EH (cell line): Measurements from ENCODE around the gene TMEM219.

Experiments
- DNase-seq: peaks from one replicate; pipeline ENCODE4 v3.0.0-alpha.2; 2015; ENCODE audit warnings: low read depth

TMEM219 gene

DNA sequence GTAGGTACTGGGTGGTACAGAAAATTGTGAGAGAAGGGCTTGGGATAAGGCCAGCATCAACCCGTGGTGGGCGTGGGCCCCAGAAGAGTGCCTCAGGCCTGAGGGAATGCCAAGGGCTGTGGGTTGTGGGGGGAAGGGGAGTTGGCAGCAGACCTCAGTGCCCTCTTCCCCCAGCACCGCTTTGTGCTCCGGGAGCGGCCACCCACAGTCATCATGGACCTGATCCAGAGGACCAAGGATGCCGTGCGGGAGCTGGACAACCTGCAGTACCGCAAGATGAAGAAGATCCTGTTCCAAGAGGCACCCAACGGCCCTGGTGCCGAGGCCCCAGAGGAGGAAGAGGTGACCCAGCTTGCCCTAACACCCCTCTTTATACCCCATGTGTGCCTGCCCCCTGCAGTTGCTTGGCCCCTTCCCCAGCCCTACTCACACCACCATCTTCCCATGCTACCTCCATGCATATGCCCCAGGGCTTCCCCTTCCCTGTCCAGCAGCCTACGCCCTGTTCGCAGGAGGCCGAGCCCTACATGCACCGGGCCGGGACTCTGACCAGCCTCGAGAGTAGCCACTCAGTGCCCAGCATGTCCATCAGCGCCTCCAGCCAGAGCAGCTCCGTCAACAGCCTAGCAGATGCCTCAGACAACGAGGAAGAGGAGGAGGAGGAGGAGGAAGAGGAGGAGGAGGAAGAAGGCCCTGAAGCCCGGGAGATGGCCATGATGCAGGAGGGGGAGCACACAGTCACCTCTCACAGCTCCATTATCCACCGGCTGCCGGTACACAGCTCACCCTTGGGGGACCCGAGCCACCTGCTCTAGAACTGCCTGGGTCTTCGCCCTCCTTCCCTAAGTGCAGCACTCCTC, 20.9 kb downstream of the TMEM219 start:
- no peak for DNase-seq

DNA sequence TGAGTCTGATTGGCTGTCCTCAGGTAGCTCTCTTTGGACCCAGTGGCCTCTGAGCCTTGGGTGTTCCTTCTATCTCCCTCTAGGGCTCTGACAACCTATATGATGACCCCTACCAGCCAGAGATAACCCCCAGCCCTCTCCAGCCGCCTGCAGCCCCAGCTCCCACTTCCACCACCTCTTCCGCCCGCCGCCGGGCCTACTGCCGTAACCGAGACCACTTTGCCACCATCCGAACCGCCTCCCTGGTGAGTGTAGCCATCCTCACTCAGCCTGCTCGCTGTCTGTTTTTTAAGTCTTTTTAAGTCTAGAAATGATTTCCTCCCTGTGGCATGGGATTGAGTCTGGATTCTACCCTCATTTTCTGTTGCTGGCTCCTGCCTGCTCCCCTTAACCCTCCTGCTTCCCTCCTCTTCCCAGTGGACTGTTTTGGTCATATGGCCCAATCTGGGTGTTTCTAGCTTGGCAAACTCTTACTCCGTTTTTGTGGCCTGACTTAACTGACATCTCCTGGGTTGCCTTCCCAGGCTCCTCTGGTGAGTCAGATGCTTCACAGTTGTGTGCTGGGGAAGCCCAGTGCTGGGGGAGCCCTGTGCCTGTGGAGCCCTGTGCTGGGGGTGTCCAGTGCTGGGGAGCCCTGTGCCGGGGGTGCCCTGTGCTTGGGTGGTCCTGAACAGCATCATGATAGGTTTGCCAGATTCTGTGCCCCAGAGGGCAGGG, 21.7 kb downstream of the TMEM219 start:
- DNase-seq, result no peak

DNA sequence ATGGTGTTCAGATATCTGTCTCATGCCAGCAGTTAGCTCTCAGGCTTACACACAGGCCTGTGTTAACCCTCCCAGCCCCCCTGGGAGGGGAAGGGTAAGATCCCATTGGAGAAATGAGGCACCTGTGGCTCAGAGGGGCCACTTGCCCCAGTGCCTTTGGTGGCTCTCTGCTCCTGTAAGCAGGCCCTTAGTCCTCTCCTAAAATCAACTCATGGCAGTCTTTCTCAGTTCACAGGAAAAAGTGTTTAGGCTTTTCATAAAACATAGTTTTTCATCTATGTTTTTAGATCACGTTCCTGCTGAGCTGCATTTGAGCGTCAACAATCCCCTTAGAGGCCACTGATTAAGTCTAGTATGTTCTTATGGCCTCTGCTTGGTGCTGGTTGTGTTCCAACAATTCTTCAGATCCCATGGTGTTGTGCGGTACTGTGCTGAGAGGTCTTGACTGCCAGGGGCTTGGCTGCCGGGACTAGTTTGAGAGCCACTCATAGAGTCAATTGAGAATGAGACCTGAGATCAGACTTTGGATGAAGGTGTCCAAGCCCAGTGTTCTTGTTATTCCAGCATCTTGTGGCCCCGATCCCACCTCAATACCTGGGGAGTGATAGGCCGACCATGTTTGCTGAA, 22.4 kb downstream of the TMEM219 start:
- DNase-seq, result no peak

DNA sequence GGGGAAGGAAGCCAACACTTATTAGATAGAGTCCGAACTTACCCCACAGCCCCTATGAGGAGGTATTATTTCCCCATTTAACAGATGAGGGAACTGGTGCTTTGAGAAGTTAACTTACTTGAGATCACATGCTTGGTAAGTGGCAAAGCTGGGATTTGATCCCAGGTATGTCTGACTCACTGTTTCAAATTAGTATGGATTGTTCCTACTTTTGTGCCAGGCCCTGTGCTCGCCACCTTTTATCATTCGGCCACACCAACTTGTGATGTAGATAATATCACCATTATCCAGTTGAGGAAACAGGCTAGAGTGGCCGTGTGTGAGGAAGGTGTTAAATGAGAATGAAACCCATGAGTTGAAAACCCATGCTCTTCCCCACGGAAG, 22.9 kb downstream of the TMEM219 start:
- DNase-seq, result no peak

DNA sequence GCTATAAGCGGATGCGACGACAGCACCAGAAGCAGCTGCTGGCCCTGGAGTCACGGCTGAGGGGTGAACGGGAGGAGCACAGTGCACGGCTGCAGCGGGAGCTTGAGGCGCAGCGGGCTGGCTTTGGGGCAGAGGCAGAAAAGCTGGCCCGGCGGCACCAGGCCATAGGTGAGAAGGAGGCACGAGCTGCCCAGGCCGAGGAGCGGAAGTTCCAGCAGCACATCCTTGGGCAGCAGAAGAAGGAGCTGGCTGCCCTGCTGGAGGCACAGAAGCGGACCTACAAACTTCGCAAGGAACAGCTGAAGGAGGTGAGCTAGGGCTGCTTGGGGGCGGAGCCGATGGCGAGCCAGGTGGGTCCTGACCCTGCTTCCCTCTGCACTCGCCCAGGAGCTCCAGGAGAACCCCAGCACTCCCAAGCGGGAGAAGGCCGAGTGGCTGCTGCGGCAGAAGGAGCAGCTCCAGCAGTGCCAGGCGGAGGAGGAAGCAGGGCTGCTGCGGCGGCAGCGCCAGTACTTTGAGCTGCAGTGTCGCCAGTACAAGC, 23.5 kb downstream of the TMEM219 start:
- DNase-seq, result no peak

DNA sequence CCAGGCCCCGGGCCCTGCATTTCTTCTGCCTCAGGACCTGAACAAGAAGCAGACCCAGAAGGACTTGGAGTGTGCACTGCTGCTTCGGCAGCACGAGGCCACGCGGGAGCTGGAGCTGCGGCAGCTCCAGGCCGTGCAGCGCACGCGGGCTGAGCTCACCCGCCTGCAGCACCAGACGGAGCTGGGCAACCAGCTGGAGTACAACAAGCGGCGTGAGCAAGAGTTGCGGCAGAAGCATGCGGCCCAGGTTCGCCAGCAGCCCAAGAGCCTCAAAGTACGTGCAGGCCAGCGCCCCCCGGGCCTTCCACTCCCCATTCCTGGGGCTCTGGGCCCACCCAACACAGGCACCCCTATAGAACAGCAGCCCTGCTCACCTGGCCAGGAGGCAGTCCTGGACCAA, 24.4 kb downstream of the TMEM219 start:
- no peak for DNase-seq

DNA sequence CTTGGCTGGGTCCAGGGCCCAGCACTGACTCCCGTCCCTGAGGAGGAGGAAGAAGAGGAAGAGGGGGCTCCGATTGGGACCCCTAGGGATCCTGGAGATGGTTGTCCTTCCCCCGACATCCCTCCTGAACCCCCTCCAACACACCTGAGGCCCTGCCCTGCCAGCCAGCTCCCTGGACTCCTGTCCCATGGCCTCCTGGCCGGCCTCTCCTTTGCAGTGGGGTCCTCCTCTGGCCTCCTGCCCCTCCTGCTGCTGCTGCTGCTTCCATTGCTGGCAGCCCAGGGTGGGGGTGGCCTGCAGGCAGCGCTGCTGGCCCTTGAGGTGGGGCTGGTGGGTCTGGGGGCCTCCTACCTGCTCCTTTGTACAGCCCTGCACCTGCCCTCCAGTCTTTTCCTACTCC, 25.1 kb downstream of the TMEM219 start:
- no peak for DNase-seq

DNA sequence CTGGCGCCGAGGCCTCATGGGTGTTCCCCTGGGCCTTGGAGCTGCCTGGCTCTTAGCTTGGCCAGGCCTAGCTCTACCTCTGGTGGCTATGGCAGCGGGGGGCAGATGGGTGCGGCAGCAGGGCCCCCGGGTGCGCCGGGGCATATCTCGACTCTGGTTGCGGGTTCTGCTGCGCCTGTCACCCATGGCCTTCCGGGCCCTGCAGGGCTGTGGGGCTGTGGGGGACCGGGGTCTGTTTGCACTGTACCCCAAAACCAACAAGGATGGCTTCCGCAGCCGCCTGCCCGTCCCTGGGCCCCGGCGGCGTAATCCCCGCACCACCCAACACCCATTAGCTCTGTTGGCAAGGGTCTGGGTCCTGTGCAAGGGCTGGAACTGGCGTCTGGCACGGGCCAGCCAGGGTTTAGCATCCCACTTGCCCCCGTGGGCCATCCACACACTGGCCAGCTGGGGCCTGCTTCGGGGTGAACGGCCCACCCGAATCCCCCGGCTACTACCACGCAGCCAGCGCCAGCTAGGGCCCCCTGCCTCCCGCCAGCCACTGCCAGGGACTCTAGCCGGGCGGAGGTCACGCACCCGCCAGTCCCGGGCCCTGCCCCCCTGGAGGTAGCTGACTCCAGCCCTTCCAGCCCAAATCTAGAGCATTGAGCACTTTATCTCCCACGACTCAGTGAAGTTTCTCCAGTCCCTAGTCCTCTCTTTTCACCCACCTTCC, 25.6 kb downstream of the TMEM219 start:
- no peak for DNase-seq

DNA sequence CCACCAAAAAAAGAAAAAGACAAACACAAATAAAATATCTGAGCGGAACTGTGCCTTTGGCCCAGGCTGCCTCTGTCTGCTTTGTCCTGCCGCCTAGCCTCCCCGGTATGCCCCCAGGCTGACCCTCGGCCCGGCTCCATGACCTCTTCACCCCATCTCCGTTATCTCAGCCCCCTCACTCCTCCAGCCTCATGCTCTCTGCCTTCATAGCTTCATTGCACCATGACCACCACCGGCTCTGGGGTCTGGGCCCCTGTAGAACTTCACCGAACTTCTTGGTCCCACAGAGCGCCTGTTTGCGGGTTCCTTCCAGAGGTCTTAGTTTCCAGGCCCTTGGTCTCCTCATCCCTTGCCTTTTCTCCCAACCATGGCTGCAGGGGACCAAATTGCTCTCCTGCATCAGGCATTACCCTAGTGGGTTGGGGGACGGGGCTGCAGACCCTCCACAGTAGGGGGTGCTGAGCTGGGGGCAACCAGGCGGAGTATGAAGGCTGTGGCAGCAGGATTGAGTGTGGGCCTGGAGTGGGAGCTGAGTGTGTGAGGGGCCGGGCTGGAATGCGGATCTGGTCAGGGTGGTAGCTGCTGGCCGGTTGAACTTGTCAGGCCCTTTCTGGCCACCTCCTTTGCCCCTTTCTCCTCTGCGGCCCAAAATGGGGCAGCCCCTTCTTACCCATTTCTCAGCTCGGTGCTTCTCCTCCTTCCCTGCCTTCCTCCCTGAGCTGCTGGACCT, 26.6 kb downstream of the TMEM219 start:
- no peak for DNase-seq

DNA sequence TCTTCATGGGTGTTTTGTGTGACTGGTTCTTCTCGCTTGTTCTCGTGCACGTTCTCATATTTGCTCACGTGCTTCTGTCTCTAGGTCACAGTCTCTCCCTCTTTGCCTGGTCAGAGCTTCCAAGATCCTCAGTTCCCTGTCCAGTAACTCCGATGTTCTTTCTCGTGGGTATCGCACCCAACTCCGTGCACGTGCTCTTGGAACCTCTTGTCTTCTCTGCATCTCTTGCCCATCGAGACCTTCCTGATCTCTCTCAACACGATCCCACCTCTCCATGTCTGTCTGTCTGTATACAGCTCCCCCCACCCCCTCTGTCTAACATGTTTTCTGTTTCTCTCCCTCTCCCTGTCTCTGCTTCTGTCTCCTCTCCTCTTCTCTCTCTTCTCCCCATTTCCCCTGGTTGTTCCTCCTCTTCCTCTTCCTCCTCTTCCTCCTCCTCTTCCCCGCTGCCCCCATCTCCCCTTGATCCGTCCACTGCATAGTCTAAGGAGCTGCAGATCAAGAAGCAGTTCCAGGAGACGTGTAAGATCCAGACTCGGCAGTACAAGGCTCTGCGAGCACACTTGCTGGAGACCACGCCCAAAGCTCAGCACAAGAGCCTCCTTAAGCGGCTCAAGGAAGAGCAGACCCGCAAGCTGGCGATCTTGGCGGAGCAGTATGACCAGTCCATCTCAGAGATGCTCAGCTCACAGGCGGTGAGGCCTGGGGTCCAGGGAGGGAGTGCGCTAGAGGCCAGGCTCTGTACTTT, 27.4 kb downstream of the TMEM219 start:
- no peak for DNase-seq

DNA sequence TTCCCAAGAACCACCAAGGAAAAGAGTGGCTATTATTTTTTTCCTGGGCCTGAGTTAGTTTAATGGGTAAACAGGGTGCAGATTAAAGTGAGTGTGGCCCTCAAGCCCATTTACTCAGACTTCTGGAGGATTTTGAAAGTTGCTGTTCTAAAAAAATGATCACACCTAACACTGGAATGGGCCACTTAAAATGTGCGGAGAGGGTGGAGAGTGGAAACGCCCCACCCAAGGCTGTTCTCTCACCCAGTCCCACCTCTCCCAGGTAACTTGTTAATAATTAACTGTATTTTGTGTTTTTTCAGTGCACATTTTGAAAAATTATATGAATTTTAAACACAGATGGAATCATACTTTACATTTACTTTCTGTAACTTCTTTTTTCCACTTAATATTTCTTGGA, 28.2 kb downstream of the TMEM219 start:
- DNase-seq, result no peak

DNA sequence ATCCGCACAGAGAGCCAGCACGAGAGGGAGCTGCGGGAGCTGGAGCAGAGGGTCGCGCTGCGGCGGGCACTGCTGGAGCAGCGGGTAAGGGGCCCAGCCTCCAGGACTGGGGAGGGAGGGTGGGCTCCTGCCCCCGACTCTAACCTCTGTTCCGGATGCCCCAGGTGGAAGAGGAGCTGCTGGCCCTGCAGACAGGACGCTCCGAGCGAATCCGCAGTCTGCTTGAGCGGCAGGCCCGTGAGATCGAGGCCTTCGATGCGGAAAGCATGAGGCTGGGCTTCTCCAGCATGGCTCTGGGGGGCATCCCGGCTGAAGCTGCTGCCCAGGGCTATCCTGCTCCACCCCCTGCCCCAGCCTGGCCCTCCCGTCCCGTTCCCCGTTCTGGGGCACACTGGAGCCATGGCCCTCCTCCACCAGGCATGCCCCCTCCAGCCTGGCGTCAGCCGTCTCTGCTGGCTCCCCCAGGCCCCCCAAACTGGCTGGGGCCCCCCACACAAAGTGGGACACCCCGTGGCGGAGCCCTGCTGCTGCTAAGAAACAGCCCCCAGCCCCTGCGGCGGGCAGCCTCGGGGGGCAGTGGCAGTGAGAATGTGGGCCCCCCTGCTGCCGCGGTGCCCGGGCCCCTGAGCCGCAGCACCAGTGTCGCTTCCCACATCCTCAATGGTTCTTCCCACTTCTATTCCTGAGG, 29.1 kb downstream of the TMEM219 start:
- DNase-seq, result no peak

DNA sequence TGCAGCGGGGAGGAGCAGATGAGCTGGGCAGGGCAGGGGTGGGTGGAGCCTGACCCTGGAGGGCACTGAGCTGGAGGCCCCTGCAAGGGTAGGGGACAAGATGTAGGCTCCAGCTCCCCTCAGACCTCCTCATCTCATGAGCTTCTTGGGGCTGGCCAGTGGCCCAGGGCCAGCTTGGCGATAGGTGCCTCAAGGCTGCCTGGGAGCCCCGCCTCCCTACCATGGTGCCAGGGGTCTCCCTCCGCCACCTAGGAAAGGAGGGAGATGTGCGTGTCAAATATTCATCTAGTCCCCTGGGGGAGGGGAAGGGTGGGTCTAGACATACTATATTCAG, 29.7 kb downstream of the TMEM219 start:
- no peak for DNase-seq

DNA sequence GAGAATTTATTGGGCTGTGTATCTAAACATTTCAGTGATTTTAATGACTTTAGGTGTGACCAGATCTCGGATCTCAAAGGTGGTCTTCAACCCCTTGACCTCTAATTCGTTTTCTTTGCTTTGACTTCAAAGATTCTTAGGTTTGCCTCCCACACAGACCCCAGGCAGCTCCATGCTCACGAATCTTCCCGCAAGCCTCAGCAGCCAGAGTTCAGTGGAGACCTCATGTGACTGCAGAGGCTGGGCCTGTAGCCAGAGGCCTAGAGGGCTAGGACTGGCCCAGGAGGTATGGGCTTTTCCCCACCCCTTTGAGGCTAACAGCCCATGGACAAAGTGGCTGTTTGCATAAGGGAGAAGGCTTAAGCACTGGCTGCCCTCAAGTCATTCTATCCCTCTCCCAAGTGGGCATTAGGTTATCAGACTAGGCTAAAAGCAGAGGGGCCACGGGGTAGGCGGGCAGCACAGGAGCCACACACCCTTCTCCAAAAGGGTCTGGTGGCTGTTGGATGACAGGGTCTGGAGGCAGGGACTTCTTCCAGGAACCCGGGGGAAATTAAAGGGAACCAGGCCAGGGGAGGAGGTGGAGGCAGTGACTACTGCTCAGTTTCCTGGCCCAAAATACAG, 30.6 kb downstream of the TMEM219 start:
- DNase-seq, result peak; percentile 38

DNA sequence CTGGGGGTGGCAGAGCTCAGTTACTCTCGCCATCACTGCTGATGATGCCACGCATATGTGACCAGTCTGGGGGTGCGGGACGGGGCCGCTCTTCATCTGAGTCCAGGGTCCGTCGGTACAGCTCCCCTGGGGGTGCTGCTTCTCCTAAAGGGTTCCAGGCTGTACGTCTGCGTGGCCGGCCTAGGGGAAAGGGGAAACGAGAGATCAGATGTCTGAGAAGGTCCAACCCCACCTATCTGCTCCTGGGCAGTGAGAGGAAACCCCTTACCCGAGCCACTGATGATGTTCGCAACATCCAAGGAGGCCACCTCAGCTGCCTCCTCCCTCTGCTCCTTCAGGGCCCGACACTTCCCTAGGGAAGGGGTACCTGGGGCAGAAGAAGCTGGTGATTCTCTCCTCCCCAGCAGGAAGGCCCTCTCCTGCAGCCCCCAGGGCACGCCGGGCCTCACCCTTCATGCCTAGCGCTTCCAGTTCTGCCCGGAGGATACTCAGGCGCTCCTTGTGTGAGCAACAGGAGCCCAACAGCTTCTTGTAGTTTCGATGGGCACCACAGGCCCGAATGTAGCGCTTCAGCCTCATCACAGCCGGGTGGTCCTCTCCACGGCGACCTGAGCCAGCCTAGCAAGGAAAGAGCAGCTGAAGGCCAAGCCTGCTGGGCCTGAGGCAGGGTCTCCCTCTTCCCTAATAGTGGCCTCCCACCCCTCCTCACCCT, 31.5 kb downstream of the TMEM219 start:
- no peak for DNase-seq

DNA sequence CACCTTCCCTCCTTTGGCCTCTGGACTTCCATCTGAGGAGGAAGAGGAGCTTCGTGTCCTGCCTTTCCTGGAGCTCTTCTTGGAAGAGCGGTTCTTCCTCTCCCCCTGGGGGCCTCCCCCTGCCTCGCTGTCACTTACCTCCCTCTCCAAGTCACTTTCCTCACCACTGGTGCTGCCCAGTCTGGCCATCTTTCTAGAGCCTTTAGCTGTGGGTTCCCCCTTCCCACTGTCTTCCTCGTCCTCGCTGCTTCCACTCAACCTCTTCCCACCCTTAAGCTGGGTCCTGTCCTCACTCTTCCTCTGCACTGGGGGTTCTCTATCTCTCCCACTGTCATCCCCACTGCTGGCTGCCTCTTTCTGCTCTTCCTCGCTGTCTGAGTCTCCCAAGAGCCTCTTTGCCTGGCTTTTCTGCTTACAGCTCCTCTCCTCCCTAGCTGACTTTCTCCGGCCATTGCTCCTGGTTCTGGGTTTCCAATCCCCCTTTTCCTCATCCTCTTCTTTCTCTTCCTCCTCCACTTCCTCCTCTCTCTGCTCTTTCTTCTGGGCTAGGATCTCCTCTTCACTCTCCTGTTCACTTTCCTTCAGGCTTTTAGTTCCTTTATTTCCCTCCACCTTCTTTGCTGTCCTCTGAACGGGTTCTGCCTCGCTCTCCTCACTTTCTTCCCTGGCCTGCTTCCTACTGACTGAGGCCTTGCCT, 32.2 kb downstream of the TMEM219 start:
- DNase-seq, result no peak

DNA sequence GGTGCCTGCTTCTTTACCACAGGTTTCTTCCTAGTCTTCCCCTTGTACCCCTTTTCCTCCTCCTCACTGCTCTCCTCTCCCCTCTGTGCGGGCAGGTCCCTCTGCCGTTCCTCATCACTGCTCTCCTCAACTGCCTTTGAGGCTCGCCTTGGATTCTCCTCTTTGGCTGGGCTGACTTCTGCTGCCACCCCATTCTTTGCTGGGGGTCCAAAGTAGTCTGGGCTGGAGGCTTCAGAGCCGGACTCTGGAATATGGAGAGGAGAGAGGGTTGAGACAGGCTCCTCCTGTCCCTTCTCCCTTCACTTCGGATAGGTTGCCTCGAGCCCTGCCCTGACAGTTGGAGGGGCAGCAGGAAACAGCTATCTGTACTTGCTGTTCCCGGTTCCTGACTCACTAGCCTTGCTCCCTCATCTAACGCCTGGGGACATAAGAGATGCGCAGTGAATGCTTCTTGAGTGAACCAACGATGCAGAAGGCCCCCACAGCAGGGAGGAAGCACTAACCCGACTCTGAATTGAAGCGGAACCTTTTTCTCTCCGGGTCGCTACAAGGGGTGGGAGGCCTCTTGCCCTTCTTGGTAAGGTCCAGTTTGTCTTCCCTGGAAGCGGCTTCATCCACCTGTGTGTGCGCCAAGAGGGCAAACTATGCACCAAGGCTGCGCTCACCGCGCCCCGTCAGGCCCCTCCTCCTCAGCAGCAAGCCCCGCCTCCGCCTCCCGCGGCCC, 32.9 kb downstream of the TMEM219 start:
- peak; percentile 91 for DNase-seq
